GM12865 (cell line): ENCODE results near the gene DEFB131B.

Experiments
- DNase-seq: peaks from one replicate; pipeline ENCODE4 v3.0.0; 2010; ENCODE audit warnings: low read depth
- H3K4me3 ChIP-seq: 2 replicates; pipeline ENCODE4 v1.5.1; 2011; ENCODE audit warnings: mild to moderate bottlenecking, low read depth, low read length, control low read depth
- TF ChIP-seq, protein P1 (sequence below): IDR thresholded peaks from 2 replicates; pipeline ENCODE4 v1.5.1; 2011; ENCODE audit warnings: low read length, control low read depth, low read depth, inconsistent platforms; ENCODE audit not compliant: insufficient read depth; ENCODE audit errors: missing control alignments

DEFB131B gene

DNA sequence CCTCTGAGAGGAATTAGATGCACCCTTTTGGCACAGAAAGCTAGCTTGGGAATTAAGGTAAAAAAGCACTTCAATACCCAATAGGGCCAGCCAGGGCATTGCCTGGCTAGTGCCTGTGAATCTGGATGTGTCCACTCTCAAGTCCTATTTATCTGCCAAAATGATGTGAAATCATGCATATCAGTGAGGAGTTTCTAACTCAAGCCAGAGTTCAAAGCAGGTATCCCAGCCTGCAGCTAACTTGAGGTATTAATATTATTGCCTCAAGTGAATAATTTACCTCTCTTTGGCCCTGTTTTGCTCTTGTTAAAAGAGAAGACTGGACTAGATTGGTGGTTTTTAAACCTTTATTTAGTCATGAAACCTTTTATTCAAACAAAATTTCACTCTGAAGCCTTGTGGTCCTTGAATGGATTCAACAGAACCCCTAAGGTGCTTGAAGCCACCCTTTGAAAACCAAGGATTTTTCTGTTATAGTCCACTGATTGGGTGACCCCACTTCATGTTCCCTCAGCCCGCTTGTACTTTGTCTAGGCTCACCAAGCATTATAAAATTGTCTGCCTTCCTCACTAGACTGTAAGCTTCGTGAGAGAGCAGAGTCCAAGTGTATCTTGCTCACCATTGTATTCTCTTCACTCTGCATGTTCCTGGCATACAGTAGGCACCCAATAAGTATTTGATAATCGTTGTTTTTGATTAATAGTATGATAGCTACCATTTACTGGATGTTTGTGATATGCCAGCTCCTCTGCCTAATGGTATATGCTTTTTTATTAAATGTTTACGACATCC is 55.1 kb downstream of the DEFB131B start:
- H3K4me3 ChIP-seq, result peak overlapping the region; percentile 29
- no peak for DNase-seq
- TF ChIP-seq, protein P1, sequence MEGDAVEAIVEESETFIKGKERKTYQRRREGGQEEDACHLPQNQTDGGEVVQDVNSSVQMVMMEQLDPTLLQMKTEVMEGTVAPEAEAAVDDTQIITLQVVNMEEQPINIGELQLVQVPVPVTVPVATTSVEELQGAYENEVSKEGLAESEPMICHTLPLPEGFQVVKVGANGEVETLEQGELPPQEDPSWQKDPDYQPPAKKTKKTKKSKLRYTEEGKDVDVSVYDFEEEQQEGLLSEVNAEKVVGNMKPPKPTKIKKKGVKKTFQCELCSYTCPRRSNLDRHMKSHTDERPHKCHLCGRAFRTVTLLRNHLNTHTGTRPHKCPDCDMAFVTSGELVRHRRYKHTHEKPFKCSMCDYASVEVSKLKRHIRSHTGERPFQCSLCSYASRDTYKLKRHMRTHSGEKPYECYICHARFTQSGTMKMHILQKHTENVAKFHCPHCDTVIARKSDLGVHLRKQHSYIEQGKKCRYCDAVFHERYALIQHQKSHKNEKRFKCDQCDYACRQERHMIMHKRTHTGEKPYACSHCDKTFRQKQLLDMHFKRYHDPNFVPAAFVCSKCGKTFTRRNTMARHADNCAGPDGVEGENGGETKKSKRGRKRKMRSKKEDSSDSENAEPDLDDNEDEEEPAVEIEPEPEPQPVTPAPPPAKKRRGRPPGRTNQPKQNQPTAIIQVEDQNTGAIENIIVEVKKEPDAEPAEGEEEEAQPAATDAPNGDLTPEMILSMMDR, result no peak
